Hematopoietic multipotent progenitor cell treated with erythropoietin and hydrocortisone succinate and interleukin-3 and kit ligand, for 17 days (in vitro differentiated cells): ENCODE data around the gene BICDL1.

Source experiments
- DNase-seq: peaks from one replicate; pipeline ENCODE4 v3.0.0-alpha.2; 2015; ENCODE audit warnings: low spot score

BICDL1 gene

GRCh38 chr12:120055231-120056000 is 66.4 kb downstream of the BICDL1 start:
- no peak for DNase-seq

GRCh38 chr12:120056739-120057138 is 67.7 kb downstream of the BICDL1 start:
- no peak for DNase-seq

GRCh38 chr12:120060196-120060595 is 71.2 kb downstream of the BICDL1 start:
- no peak for DNase-seq

- no peak for DNase-seq
Measured at GRCh38 chr12:120060717-120061116, 71.7 kb downstream of the BICDL1 start.

- DNase-seq = no peak
Measured at GRCh38 chr12:120061575-120062214, 72.7 kb downstream of the BICDL1 start.

- DNase-seq = no peak
Measured at GRCh38 chr12:120062976-120063579, 74.0 kb downstream of the BICDL1 start.

- no peak for DNase-seq
Measured at GRCh38 chr12:120064054-120064940, 75.3 kb downstream of the BICDL1 start.

GRCh38 chr12:120065472-120065871 is 76.4 kb downstream of the BICDL1 start:
- no peak for DNase-seq

GRCh38 chr12:120066341-120066740 is 77.3 kb downstream of the BICDL1 start:
- no peak for DNase-seq

- no peak for DNase-seq
Measured at GRCh38 chr12:120067084-120067869, 78.2 kb downstream of the BICDL1 start.

- DNase-seq = no peak
Measured at GRCh38 chr12:120067901-120068300, 78.9 kb downstream of the BICDL1 start.

- no peak for DNase-seq
Measured at GRCh38 chr12:120069278-120069677, 80.2 kb downstream of the BICDL1 start.

GRCh38 chr12:120071493-120072020 is 82.5 kb downstream of the BICDL1 start:
- DNase-seq = no peak

GRCh38 chr12:120072472-120073249 is 83.6 kb downstream of the BICDL1 start:
- DNase-seq = no peak

GRCh38 chr12:120075034-120075616 is 86.1 kb downstream of the BICDL1 start:
- no peak for DNase-seq

GRCh38 chr12:120076651-120077050 is 87.6 kb downstream of the BICDL1 start:
- no peak for DNase-seq

- no peak for DNase-seq
Measured at GRCh38 chr12:120077260-120077659, 88.2 kb downstream of the BICDL1 start.

- DNase-seq = no peak
Measured at GRCh38 chr12:120078868-120079267, 89.8 kb downstream of the BICDL1 start.

GRCh38 chr12:120079411-120080400 is 90.7 kb downstream of the BICDL1 start:
- DNase-seq = no peak
